Measurements from ENCODE around the gene SP2. TPM values are rescaled to one million over a fixed set of nuclear protein-coding genes. Genes with fewer than 3 reads are reported as not detected.

SP2 gene
- polyA plus RNA-seq, 1 donor (not counting 4 experiments of a cell fraction or from before 2014, with no cell fraction given), result 2.1 TPM

GRCh38 chr17:47853616-47854015 lies 42.4 kb upstream of the SP2 start:
- H3K9me1 ChIP-seq (ENCODE audit: control insufficient read depth, extremely low read depth, insufficient read depth, low read length), result no peaks in the 10 kb centered on the region
- H3K9ac ChIP-seq (ENCODE audit: control insufficient read depth, extremely low read depth, insufficient read depth, low read length), result no peak overlapping the region
- H4K20me1 ChIP-seq (ENCODE audit: control insufficient read depth, extremely low read depth, insufficient read depth, low read length), result no peaks in the 10 kb centered on the region
- H3K4me2 ChIP-seq (ENCODE audit: control insufficient read depth, extremely low read depth, insufficient read depth, low read depth, low read length), result no peak overlapping the region
- FAIRE-seq (no peak), DNase-seq (ENCODE audit: low read depth, low spot score) (no peak)
- no peak overlapping the region for H3K27ac ChIP-seq (ENCODE audit: control insufficient read depth, insufficient read depth, low read length)
- H3K79me2 ChIP-seq (ENCODE audit: control insufficient read depth, insufficient read depth, low read length), result peaks cover under 1% of the 10 kb centered on the region
- no peaks in the 10 kb centered on the region for H3K36me3 ChIP-seq (ENCODE audit: control insufficient read depth in 2 of 2, extremely low read depth in 1 of 2, insufficient read depth in 2 of 2, low read length in 2 of 2)
- H3K4me1 ChIP-seq (ENCODE audit: control insufficient read depth, extremely low read depth, insufficient read depth, low read length), result peaks cover 23% of the 10 kb centered on the region
- H3K27me3 ChIP-seq (ENCODE audit: control insufficient read depth, extremely low read depth, insufficient read depth, low read length), result peaks cover 46% of the 10 kb centered on the region
- no peak overlapping the region for H3K4me3 ChIP-seq (ENCODE audit: control insufficient read depth in 2 of 3, extremely low read depth in 1 of 3, insufficient read depth in 2 of 3, low read depth in 1 of 3, low read length in 3 of 3)
- dilution Hi-C loops (cut with MboI; ENCODE audit: extremely low pct_ligation_motif_present, low sequenced_read_pairs), result no loop called here
- H2AFZ ChIP-seq (ENCODE audit: control insufficient read depth, low read length), result no peak overlapping the region
- TF ChIP-seq CTCF (optimal IDR thresholded peaks at IDR 0.05 in 1 of 3, IDR thresholded peaks at IDR 0.05 in 1 of 3, conservative IDR thresholded peaks at IDR 0.05 in 1 of 3; ENCODE audit: extremely low read depth in 1 of 3, insufficient read depth in 2 of 3, low read length in 3 of 3) (no peak), EZH2 (IDR thresholded peaks at IDR 0.05; ENCODE audit: low read length) (no peak)
- no peaks in the 10 kb centered on the region for H3K9me3 ChIP-seq (ENCODE audit: control insufficient read depth, low read depth, low read length)

DNA sequence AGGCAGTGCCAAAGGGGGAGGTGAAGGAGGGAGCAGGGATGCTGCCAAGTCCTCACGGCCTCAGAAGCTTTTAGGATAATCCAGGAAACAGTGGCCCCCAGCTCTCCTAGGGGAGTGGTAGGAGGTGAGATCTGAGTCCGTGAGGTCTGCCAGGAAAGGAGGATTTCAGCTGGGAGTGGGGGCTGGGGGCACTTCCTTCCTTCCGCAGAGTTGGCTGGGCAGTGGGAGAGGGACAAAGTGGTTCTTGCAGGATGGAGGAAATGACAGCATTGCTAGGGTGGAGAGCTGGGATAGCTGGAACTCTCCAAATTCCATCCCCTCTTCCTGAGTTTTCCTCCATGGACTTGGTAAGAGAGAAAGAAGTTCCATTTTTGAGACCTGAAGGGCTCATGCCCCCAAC lies 40.3 kb upstream of the SP2 start:
- Histone ChIP-seq H3K36me3 (ENCODE audit: control insufficient read depth in 2 of 2, extremely low read depth in 1 of 2, insufficient read depth in 2 of 2, low read length in 2 of 2) (no peaks in the 10 kb centered on the region), H3K9me3 (ENCODE audit: control insufficient read depth, low read depth, low read length) (no peaks in the 10 kb centered on the region), H3K9me1 (ENCODE audit: control insufficient read depth, extremely low read depth, insufficient read depth, low read length) (no peaks in the 10 kb centered on the region), H3K27ac (ENCODE audit: control insufficient read depth, insufficient read depth, low read length) (no peak overlapping the region), H3K4me2 (ENCODE audit: control insufficient read depth, extremely low read depth, insufficient read depth, low read depth, low read length) (no peak overlapping the region), H3K27me3 (ENCODE audit: control insufficient read depth, extremely low read depth, insufficient read depth, low read length) (peaks cover 46% of the 10 kb centered on the region), H3K4me1 (ENCODE audit: control insufficient read depth, extremely low read depth, insufficient read depth, low read length) (peaks cover 10% of the 10 kb centered on the region), H3K9ac (ENCODE audit: control insufficient read depth, extremely low read depth, insufficient read depth, low read length) (no peak overlapping the region), H3K4me3 (ENCODE audit: control insufficient read depth in 2 of 3, extremely low read depth in 1 of 3, insufficient read depth in 2 of 3, low read depth in 1 of 3, low read length in 3 of 3) (no peak overlapping the region), H2AFZ (ENCODE audit: control insufficient read depth, low read length) (no peak overlapping the region), H3K79me2 (ENCODE audit: control insufficient read depth, insufficient read depth, low read length) (no peaks in the 10 kb centered on the region), H4K20me1 (ENCODE audit: control insufficient read depth, extremely low read depth, insufficient read depth, low read length) (no peaks in the 10 kb centered on the region)
- dilution Hi-C loops (cut with MboI; ENCODE audit: extremely low pct_ligation_motif_present, low sequenced_read_pairs), result no loop called here
- TF ChIP-seq EZH2 (IDR thresholded peaks at IDR 0.05; ENCODE audit: low read length), result no peak
- FAIRE-seq (no peak), DNase-seq (ENCODE audit: low read depth, low spot score) (no peak)

GRCh38 chr17:47856830-47857229 lies 39.2 kb upstream of the SP2 start:
- Histone ChIP-seq H3K9me1 (ENCODE audit: control insufficient read depth, extremely low read depth, insufficient read depth, low read length) (no peaks in the 10 kb centered on the region), H2AFZ (ENCODE audit: control insufficient read depth, low read length) (no peak overlapping the region), H3K36me3 (ENCODE audit: control insufficient read depth in 2 of 2, extremely low read depth in 1 of 2, insufficient read depth in 2 of 2, low read length in 2 of 2) (no peaks in the 10 kb centered on the region), H3K4me3 (ENCODE audit: control insufficient read depth in 2 of 3, extremely low read depth in 1 of 3, insufficient read depth in 2 of 3, low read depth in 1 of 3, low read length in 3 of 3) (no peak overlapping the region), H3K4me2 (ENCODE audit: control insufficient read depth, extremely low read depth, insufficient read depth, low read depth, low read length) (no peak overlapping the region), H3K27me3 (ENCODE audit: control insufficient read depth, extremely low read depth, insufficient read depth, low read length) (peaks cover 43% of the 10 kb centered on the region), H3K27ac (ENCODE audit: control insufficient read depth, insufficient read depth, low read length) (no peak overlapping the region), H3K9ac (ENCODE audit: control insufficient read depth, extremely low read depth, insufficient read depth, low read length) (no peak overlapping the region), H3K79me2 (ENCODE audit: control insufficient read depth, insufficient read depth, low read length) (no peaks in the 10 kb centered on the region), H3K9me3 (ENCODE audit: control insufficient read depth, low read depth, low read length) (no peaks in the 10 kb centered on the region), H3K4me1 (ENCODE audit: control insufficient read depth, extremely low read depth, insufficient read depth, low read length) (peaks cover 4% of the 10 kb centered on the region), H4K20me1 (ENCODE audit: control insufficient read depth, extremely low read depth, insufficient read depth, low read length) (no peaks in the 10 kb centered on the region)
- TF ChIP-seq CTCF (optimal IDR thresholded peaks at IDR 0.05 in 1 of 3, IDR thresholded peaks at IDR 0.05 in 1 of 3, conservative IDR thresholded peaks at IDR 0.05 in 1 of 3; ENCODE audit: extremely low read depth in 1 of 3, insufficient read depth in 2 of 3, low read length in 3 of 3) (no peak), EZH2 (IDR thresholded peaks at IDR 0.05; ENCODE audit: low read length) (no peak)
- FAIRE-seq (no peak), DNase-seq (ENCODE audit: low read depth, low spot score) (no peak)
- dilution Hi-C loops (cut with MboI; ENCODE audit: extremely low pct_ligation_motif_present, low sequenced_read_pairs), result no loop called here

All from keratinocyte (primary cell).